Vagina (tissue), 2 donors: ENCODE data around the gene PRPS2. TPM values are rescaled to one million over a fixed set of nuclear protein-coding genes. Genes with fewer than 3 reads are reported as not detected.

Experiments
- DNase-seq, 2 donors: peaks; one replicate each; pipeline ENCODE4 v3.0.0-alpha.2; 2017; ENCODE audit errors: extremely low spot score in 2 of 2
- H3K27ac ChIP-seq: fragments of 200-600 bp; sonication (generic); one replicate; pipeline ENCODE4 v1.5.1; 2019
- H3K27me3 ChIP-seq: fragments of 200-600 bp; sonication (generic); one replicate; pipeline ENCODE4 v1.5.1; 2019
- H3K36me3 ChIP-seq, 2 donors: fragments of 200-600 bp; sonication (generic); one replicate each; pipeline ENCODE4 v1.5.1; 2017 to 2019
- H3K4me1 ChIP-seq: fragments of 200-600 bp; sonication (generic); one replicate; pipeline ENCODE4 v1.5.1; 2019
- H3K4me3 ChIP-seq, 2 donors: fragments of 200-600 bp; sonication (generic); 1 replicate in 1 of 2; 2 replicates in 1 of 2; pipeline ENCODE4 v1.5.1; 2016 to 2019
- H3K9me3 ChIP-seq: fragments of 200-600 bp; sonication (generic); one replicate; pipeline ENCODE4 v1.5.1; 2019
- CTCF ChIP-seq, 3 experiments: fragments of 450-650 bp in 2 of 3; fragments of 200-600 bp in 1 of 3; sonication (generic) in 1 of 3; IDR thresholded peaks; one replicate each; pipeline ENCODE4 v1.5.1; 2017 to 2019; ENCODE audit warnings: antibody characterized with exemption in 3 of 3, mild to moderate bottlenecking in 2 of 3, moderate library complexity in 2 of 3
- POLR2A ChIP-seq, 2 donors: fragments of 450-650 bp; IDR thresholded peaks; one replicate each; pipeline ENCODE4 v1.6.1; 2017; ENCODE audit warnings: antibody characterized with exemption in 2 of 2, mild to moderate bottlenecking in 2 of 2, moderate library complexity in 2 of 2
- POLR2AphosphoS5 ChIP-seq, 2 donors: sonication (generic); formaldehyde crosslinking; IDR thresholded peaks; one replicate each; pipeline ENCODE4 v1.9.0; 2017; ENCODE audit warnings: antibody characterized with exemption in 2 of 2, mild to moderate bottlenecking in 2 of 2, low read depth in 1 of 2; ENCODE audit not compliant: insufficient read depth in 1 of 2
- intact Hi-C: fragments of 100-400 bp; cut with DNase I; formaldehyde crosslinking; loops from one replicate; pipeline ENCODE4 v1.15.1; 2023
- total RNA-seq: library from RNA; depleted of rRNA; stranded (reverse); fragments of >200 nt; gene quantifications from one replicate; pipeline ENCODE4 v1.2.3, GENCODE V29; 2016

The PRPS2 gene
- total RNA-seq, 1 donor from 2014 or later: 45.2 TPM

DNA sequence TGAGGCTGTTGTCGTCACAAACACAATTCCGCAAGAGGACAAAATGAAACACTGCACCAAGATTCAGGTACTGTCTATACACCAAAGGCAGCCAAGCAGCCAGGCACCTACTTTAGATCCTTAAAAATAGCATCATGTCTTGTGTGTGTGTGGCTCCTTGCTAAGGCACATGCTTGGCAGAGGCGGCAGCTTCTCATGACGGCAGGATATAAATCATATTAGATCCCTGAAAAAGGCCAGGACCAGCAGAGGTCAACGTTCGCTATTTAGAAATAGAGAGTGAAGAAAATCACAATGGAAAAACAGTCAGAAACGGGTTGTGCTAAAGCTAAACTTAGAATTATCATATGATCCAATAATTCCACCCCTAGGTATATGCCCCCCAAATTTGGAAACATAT lies 29.5 kb downstream of the PRPS2 start:
- Histone ChIP-seq H3K36me3 (peaks cover 0 to 6% of the 10 kb centered on the region in 2 donors), H3K4me3 (no peak overlapping the region), H3K27ac (no peak overlapping the region), H3K27me3 (no peaks in the 10 kb centered on the region), H3K9me3 (no peaks in the 10 kb centered on the region), H3K4me1 (no peaks in the 10 kb centered on the region)
- intact Hi-C loops: no loop called here
- TF ChIP-seq POLR2AphosphoS5 (IDR thresholded peaks at IDR 0.05; ENCODE audit: insufficient read depth in 1 of 2, low read depth in 1 of 2): no peak
- DNase-seq: no peak

GRCh38 chrX:12824944-12825343 lies 33.7 kb downstream of the PRPS2 start:
- Histone ChIP-seq H3K4me3 (no peak overlapping the region), H3K27ac (no peak overlapping the region), H3K4me1 (no peaks in the 10 kb centered on the region), H3K36me3 (peaks cover 0 to 6% of the 10 kb centered on the region in 2 donors), H3K27me3 (no peaks in the 10 kb centered on the region), H3K9me3 (no peaks in the 10 kb centered on the region)
- intact Hi-C loops: no loop called here
- TF ChIP-seq POLR2A (IDR thresholded peaks at IDR 0.05) (no peak), CTCF (IDR thresholded peaks at IDR 0.05) (no peak), POLR2AphosphoS5 (IDR thresholded peaks at IDR 0.05; ENCODE audit: insufficient read depth in 1 of 2, low read depth in 1 of 2) (no peak)
- no peak for DNase-seq

GRCh38 chrX:12825801-12826200 lies 34.6 kb downstream of the PRPS2 start:
- no peaks in the 10 kb centered on the region for H3K4me1 ChIP-seq
- H3K27me3 ChIP-seq: no peaks in the 10 kb centered on the region
- TF ChIP-seq POLR2AphosphoS5 (IDR thresholded peaks at IDR 0.05; ENCODE audit: insufficient read depth in 1 of 2, low read depth in 1 of 2) (no peak), POLR2A (IDR thresholded peaks at IDR 0.05) (no peak), CTCF (IDR thresholded peaks at IDR 0.05) (no peak)
- no peak overlapping the region for H3K4me3 ChIP-seq
- H3K27ac ChIP-seq: no peak overlapping the region
- H3K36me3 ChIP-seq: peaks cover 0 to 6% of the 10 kb centered on the region in 2 donors
- intact Hi-C loops: no loop called here
- no peaks in the 10 kb centered on the region for H3K9me3 ChIP-seq
- no peak for DNase-seq

DNA sequence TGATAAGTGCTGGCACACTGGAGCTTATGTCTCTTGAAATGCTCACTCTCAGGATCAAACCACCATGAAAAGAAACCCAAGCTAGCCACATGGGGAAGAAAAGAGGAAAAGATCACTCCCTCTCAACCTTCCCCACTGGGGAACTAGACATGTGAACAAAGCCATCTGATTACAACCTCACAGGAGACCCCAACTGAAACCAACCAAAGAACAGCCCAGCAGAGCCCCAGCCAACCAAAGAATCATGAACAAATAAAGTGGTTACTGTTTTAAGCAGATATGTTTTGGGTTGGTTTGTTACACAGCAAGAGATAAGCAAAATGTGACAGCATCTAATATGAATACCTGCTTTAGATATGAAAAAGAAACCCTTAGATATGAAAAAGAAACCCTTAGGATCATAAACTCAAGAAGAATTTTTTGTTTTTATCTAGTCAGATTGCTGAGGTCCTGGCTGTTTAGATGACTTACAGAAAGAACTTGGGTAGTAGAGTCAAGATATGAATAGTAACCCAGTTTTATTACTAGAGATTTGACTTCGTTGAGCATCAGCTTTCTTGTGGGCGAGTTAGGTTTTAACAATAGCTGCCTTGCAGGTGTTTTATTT lies 52.0 kb downstream of the PRPS2 start:
- Histone ChIP-seq H3K4me1 (no peaks in the 10 kb centered on the region), H3K36me3 (no peaks in the 10 kb centered on the region), H3K4me3 (no peak overlapping the region), H3K9me3 (no peaks in the 10 kb centered on the region), H3K27me3 (no peaks in the 10 kb centered on the region), H3K27ac (no peak overlapping the region)
- no peak for DNase-seq
- TF ChIP-seq POLR2AphosphoS5 (IDR thresholded peaks at IDR 0.05; ENCODE audit: insufficient read depth in 1 of 2, low read depth in 1 of 2): no peak
- no peak for TF ChIP-seq CTCF (IDR thresholded peaks at IDR 0.05)
- no peak for TF ChIP-seq POLR2A (IDR thresholded peaks at IDR 0.05)
- intact Hi-C loops: no loop called here

DNA sequence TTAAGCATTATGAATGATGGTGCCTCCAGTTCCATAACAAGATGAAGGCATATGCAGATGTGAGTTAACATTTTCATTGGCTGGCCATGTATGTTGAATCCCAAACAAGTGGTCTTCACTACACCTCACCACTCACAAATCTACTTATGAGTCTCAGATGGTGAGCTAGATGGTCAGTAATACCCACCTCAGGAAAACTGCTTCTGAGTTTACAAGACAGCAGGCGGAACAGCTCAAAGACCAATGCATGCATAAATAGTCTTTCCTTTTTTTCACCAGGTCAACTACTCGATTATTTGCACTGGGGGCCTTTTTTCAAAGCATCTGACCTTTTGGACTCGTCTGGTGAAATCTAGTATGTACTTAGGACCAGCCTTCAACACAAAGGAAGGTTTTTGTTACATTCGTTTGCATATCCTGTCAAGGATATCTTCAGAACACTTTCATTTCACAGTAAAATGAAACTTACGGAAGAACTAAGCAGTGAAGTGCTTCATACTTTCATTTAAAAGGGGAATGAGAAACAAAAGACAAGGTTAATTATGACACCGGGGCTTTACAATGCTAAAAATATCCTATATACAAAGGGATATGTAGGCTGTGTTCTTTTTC lies 52.6 kb downstream of the PRPS2 start:
- H3K4me3 ChIP-seq: no peak overlapping the region
- H3K9me3 ChIP-seq: no peaks in the 10 kb centered on the region
- no peak overlapping the region for H3K27ac ChIP-seq
- DNase-seq: no peak
- intact Hi-C loops: no loop called here
- H3K27me3 ChIP-seq: no peaks in the 10 kb centered on the region
- no peaks in the 10 kb centered on the region for H3K4me1 ChIP-seq
- TF ChIP-seq POLR2A (IDR thresholded peaks at IDR 0.05) (no peak), POLR2AphosphoS5 (IDR thresholded peaks at IDR 0.05; ENCODE audit: insufficient read depth in 1 of 2, low read depth in 1 of 2) (no peak), CTCF (IDR thresholded peaks at IDR 0.05) (no peak)
- no peaks in the 10 kb centered on the region for H3K36me3 ChIP-seq
